SK-N-SH treated with all-trans-retinoic acid at 6 μM for 48 hours (cell line): ENCODE data around the gene TAS2R4.

ENCODE experiments used
- ATAC-seq: fragments of 200-7000 bp; cut with Tn5 transposase; 3 replicates; pipeline ENCODE4 v1.9.1; 2020; ENCODE audit warnings: mild to moderate bottlenecking, moderate library complexity
- ARNTL ChIP-seq: fragments of 450-650 bp; formaldehyde crosslinking; IDR thresholded peaks from 2 replicates; pipeline ENCODE4 v1.5.0; 2020; ENCODE audit warnings: low read depth, mild to moderate bottlenecking, moderate library complexity, borderline replicate concordance
- CREB5 ChIP-seq: fragments of 250-450 bp; sonication (Bioruptor Pico); IDR thresholded peaks from 2 replicates; pipeline ENCODE4 v1.5.1; 2020; ENCODE audit warnings: low read depth, mild to moderate bottlenecking, moderate library complexity
- CSRNP3 ChIP-seq: fragments of 250-450 bp; sonication (Bioruptor Pico); IDR thresholded peaks from 2 replicates; pipeline ENCODE4 v1.5.1; 2021; ENCODE audit warnings: mild to moderate bottlenecking, moderate library complexity
- ESRRG ChIP-seq: fragments of 250-450 bp; sonication (Bioruptor Pico); IDR thresholded peaks from 2 replicates; pipeline ENCODE4 v1.6.1; 2021; ENCODE audit warnings: mild to moderate bottlenecking
- GLIS3 ChIP-seq: fragments of 250-450 bp; sonication (Bioruptor Pico); IDR thresholded peaks from 2 replicates; pipeline ENCODE4 v1.5.0; 2020; ENCODE audit warnings: mild to moderate bottlenecking, moderate library complexity
- OSR1 ChIP-seq: fragments of 250-450 bp; sonication (Bioruptor Pico); IDR thresholded peaks from 2 replicates; pipeline ENCODE4 v1.8.0; 2022; ENCODE audit warnings: moderate library complexity, mild to moderate bottlenecking, inconsistent platforms
- PATZ1 ChIP-seq: fragments of 250-450 bp; sonication (Bioruptor Pico); IDR thresholded peaks from 2 replicates; pipeline ENCODE4 v1.8.0; 2020; ENCODE audit warnings: mild to moderate bottlenecking, moderate library complexity, borderline replicate concordance
- POU6F1 ChIP-seq: fragments of 250-450 bp; sonication (Bioruptor Pico); IDR thresholded peaks from 2 replicates; pipeline ENCODE4 v1.8.0; 2021; ENCODE audit warnings: low read depth, mild to moderate bottlenecking, moderate library complexity, borderline replicate concordance
- PPARA ChIP-seq: fragments of 250-450 bp; sonication (Bioruptor Pico); IDR thresholded peaks from 2 replicates; pipeline ENCODE4 v1.5.0; 2020; ENCODE audit warnings: mild to moderate bottlenecking, borderline replicate concordance
- RARB ChIP-seq: fragments of 250-450 bp; sonication (Bioruptor Pico); IDR thresholded peaks from 2 replicates; pipeline ENCODE4 v1.8.0; 2021; ENCODE audit warnings: mild to moderate bottlenecking, moderate library complexity
- SNAI2 ChIP-seq: fragments of 250-450 bp; sonication (Bioruptor Pico); IDR thresholded peaks from 2 replicates; pipeline ENCODE4 v1.5.0; 2020; ENCODE audit warnings: mild to moderate bottlenecking, moderate library complexity
- TCF4 ChIP-seq: fragments of 250-450 bp; sonication (Bioruptor Pico); IDR thresholded peaks from 2 replicates; pipeline ENCODE4 v1.8.0; 2021; ENCODE audit warnings: mild to moderate bottlenecking, moderate library complexity, borderline replicate concordance
- TOX ChIP-seq: fragments of 250-450 bp; sonication (Bioruptor Pico); IDR thresholded peaks from 2 replicates; pipeline ENCODE4 v1.8.0; 2021; ENCODE audit warnings: mild to moderate bottlenecking, moderate library complexity, borderline replicate concordance
- TSHZ2 ChIP-seq: fragments of 250-450 bp; sonication (Bioruptor Pico); IDR thresholded peaks from 2 replicates; pipeline ENCODE4 v1.5.0; 2020; ENCODE audit warnings: mild to moderate bottlenecking, moderate library complexity
- ZC3H10 ChIP-seq: fragments of 250-450 bp; sonication (Bioruptor Pico); IDR thresholded peaks from 2 replicates; pipeline ENCODE4 v1.5.1; 2021; ENCODE audit warnings: mild to moderate bottlenecking, moderate library complexity
- ZFP3 ChIP-seq: fragments of 250-450 bp; sonication (Bioruptor Pico); IDR thresholded peaks from 2 replicates; pipeline ENCODE4 v1.5.0; 2020; ENCODE audit warnings: mild to moderate bottlenecking, moderate library complexity
- ZNF70 ChIP-seq: fragments of 450-650 bp; formaldehyde crosslinking; IDR thresholded peaks from 2 replicates; pipeline ENCODE4 v1.5.0; 2020; ENCODE audit warnings: mild to moderate bottlenecking, moderate library complexity
- ZNF8 ChIP-seq: fragments of 450-650 bp; formaldehyde crosslinking; IDR thresholded peaks from 2 replicates; pipeline ENCODE4 v1.5.0; 2020; ENCODE audit warnings: mild to moderate bottlenecking, moderate library complexity

Gene TAS2R4

GRCh38 chr7:141737836-141738591 lies 38.5 kb upstream of the TAS2R4 start, which contains the start of gene SSBP1 (continued):
- TF ChIP-seq TOX (CRISPR knock-in tag) (no peak), ESRRG (CRISPR knock-in tag) (peak; percentile 7; the same call in 1 of the 2 replicates), PATZ1 (CRISPR knock-in tag) (no peak), ZNF8 (CRISPR knock-in tag) (peak; percentile 53; the same call in 1 of the 2 replicates), OSR1 (CRISPR knock-in tag) (no peak), CREB5 (no peak), TCF4 (peak; percentile 45; the same call in 1 of the 2 replicates), SNAI2 (no peak), GLIS3 (0 out of 2 replicates have a peak, but pooled peaks have one; percentile 68), PPARA (CRISPR knock-in tag) (no peak), ARNTL (CRISPR knock-in tag) (0 out of 2 replicates have a peak, but pooled peaks have one; percentile 58), ZFP3 (CRISPR knock-in tag) (0 out of 2 replicates have a peak, but pooled peaks have one; percentile 52)

- 0 out of 2 replicates have a peak, but pooled peaks have one; percentile 9 for TF ChIP-seq ZFP3 (CRISPR knock-in tag)
- TF ChIP-seq ZNF70, result no peak
- ATAC-seq, result peak; percentile 80
Measured at GRCh38 chr7:141738592-141739013, 37.9 kb upstream of the TAS2R4 start.

GRCh38 chr7:141739250-141739649 lies 37.2 kb upstream of the TAS2R4 start:
- ATAC-seq, result no peak
- no peak for TF ChIP-seq ARNTL (CRISPR knock-in tag)
- no peak for TF ChIP-seq CSRNP3 (CRISPR knock-in tag)
- no peak for TF ChIP-seq PPARA (CRISPR knock-in tag)
- no peak for TF ChIP-seq RARB (CRISPR knock-in tag)
- TF ChIP-seq ZC3H10 (CRISPR knock-in tag), result no peak
- no peak for TF ChIP-seq TOX (CRISPR knock-in tag)
- TF ChIP-seq TSHZ2, result no peak
- TF ChIP-seq ZNF8 (CRISPR knock-in tag), result no peak

- no peak for TF ChIP-seq ARNTL (CRISPR knock-in tag)
- TF ChIP-seq POU6F1, result no peak
- ATAC-seq, result no peak
Measured at GRCh38 chr7:141742229-141742628, 34.2 kb upstream of the TAS2R4 start.
